Activated CD8-positive, alpha-beta memory T cell treated with anti-CD3 and anti-CD28 coated beads for 4 hours (primary cell): ENCODE results near the gene OSTN.
"Not testable (repeated sequence)": the region's sequence is repeated elsewhere in the genome, so short reads cannot be mapped to it uniquely, and the experiment has no call there.

Source experiments
- DNase-seq, 2 donors: peaks; one replicate each; pipeline ENCODE4 v3.0.0-alpha.2; 2020; ENCODE audit warnings: low read depth in 2 of 2

Gene OSTN

DNA sequence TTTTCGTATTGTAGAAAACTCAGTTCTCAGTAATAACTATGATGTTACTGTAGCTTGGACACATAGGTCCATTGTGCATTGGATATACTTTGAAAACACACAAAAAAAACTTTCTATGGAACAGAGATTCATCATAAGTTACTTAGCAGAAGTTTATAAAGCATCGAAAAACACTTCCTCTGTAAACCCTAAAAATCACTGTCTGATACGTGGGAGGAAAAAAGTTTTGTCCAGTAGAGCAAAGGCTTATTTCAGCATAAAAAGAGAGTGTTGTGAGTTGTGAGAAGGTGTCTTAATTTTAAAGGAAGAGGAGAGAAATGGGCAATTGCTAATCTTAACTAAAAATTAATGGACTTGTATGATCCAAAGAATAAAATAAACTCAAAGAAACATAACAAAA, 64.8 kb downstream of the OSTN start:
- no peak for DNase-seq

DNA sequence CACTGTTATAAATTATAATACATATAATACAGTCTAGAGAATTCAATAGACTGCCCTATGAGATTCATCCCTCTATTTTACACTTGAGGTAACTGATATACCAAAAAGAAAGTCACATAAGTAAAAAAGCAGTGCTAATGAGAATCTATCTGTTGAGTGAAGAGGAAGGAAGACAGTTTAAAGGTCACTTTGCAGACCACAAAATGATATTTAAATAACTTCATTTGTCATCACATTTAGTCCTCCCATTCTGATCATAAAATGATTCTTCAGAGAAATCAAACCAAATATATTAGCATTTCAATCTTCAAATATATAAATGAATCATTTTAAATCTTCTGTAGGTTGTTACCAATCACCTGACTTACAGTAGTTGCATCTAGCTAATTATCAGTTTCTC, 69.7 kb downstream of the OSTN start:
- no peak for DNase-seq

DNA sequence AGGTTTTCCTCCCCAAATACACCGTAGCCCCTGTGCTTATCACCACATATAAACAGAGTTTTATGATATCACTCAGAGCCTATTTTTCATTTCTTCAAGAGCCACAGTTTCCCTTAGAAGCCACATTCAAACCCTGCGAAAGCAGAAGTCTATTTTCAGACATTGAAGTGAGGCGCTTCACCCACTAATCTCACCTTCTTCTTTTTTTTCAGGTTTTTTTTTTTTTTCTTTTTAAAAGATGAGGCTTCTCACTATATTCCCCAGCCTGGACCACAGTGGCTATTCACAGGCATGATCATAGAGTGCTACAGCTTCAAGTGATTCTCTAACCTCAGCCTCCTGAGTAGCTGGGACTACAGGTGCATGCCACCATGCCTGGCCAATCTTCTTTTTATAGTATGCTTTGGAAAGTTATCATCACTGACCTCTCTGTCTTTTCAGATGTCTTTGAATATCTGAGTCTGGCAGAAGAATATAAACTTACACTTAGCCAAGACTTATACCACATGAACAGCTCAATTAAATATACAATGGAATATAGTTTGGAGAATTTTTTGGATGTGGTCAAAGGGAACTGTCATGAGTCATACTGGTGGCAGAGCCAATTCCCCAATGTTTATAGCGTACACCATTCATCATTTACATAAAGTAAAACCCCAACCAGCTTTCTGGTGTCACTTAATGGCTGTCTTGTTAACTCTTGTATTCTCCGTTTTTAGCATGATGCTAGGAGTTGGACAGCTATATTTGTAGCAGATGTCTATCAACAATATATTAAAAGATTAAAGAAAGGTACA, 70.4 kb downstream of the OSTN start:
- no peak for DNase-seq

DNA sequence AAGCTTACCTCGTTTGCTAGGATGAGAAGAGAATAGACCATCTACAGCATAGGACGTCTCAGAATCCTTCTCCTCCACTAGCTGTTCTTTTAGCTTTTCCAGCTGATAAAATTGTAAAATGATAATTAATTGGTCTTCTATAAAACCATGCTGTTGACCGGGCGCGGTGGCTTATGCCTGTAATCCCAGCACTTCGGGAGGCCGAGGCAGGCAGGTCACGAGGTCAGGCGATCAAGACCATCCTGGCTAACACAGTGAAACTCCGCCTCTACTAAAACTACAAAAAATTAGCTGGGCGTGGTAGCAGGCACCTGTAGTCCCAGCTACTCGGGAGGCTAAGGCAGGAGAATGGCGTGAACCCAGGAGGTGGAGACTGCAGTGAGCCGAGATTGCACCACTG, 76.2 kb downstream of the OSTN start:
- not testable (repeated sequence) for DNase-seq

DNA sequence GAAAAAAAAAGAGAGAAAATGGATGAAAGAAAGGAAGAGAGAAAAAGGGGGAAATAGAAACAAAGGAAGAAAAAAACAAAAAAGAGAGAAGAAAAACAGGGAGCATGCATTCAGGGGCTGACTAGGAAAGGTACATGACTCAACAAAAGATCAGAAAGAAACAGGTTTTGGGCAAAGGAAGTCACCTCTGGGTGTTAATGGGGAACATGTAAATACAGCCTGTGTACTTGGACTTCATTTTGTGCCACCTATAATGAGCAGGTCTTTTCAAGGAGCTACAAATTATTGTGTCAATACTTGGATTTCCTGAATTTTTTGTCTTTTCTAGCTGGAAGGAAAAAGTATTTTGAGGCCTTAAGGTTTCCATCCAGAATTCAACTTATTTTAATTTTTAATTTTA, 76.7 kb downstream of the OSTN start:
- DNase-seq: no peak

DNA sequence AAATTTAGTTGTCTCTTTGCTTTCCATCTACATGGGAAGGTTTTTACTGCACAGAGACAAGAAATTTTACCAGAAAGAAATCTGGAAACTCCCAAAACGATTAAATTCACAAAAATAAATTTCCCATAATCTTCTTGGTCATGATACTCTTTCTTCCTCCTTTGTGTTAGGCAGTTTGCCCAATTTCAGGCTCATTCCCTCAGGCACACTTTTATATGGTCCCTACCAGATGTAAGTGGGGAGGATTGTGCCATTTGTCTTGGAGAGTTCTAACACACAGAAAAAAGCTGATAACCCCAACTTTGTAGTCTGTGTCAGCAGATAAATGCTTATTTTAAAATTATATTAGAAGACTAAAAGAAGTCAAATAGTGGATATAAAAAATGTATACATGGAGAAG, 81.1 kb downstream of the OSTN start:
- no peak for DNase-seq

DNA sequence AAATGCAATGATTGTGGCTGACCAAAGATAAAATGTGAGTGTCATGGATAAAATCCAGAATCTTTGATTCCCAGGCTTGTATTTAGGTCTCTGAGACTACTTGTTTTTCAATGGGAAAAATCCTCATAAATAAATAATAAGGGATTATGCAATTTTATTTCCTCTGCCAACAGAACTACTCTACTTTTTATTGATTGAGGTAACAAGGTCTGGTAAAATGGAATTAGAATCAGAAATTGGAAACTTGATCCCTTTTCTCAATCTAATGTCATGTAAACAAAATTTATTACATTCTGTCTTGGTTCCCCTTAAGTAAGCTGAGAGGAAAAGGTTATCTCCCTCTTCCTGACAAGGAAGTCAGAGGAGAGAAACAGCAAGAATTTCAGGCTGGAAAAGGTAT, 81.8 kb downstream of the OSTN start:
- no peak for DNase-seq

DNA sequence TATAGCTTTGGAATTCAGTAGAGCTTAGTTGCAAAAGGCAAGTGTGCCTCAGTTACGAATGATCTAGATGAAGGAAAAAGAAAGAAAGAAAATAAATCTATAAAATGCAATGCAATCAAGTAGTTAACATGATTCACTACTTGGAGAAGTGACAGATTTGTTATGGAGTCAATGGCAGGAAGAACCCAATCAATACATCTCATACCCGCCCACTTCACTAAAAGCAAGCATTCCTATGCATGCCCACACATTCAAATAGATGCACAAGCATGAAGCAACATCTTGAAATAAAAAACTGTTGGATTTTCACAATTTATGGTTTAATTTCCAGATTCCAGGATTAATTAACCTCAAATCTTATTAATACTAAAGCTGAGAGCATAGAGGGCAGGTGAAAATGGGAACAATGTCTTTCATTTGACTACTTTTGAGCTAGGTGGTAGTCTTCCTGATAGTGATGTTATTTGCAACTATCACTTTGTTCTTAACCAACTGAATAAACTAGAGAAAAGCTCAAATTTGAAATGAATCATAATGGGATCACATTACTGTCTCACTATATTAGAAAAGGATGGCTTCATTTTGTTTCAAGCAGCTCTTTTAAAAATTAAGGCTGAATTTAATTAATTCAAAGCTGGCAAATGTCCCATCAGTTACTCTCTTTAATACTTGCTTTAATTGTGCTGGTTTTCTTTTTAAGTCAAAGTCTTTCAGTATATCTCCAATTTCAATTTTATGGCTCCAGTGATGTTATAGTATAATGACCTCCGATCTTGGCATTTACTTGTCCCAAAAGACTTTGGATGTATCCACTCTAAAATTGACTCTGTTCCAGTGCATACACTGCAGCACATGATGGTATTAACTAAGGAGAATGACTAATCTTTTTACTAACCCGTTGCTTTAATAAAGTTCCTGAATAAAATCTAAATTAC, 83.5 kb downstream of the OSTN start:
- no peak for DNase-seq

DNA sequence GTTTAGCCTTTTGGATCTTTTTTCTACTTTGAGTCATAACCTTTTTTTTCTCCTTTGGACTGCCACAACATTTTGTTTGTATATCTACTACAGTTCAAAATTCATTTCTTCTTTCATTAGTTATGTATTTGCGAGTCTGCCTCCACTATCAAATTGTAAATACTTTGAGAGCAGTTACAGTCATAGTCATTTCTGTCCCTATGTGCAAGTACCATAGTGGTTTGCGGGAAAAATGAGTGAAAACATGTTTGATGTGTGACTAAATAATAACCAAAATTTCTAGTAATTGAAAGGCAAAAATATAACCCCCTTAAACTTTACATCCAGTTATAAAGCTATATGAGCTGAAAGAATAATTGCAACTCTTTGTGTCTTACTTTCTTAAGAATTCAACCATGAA, 84.4 kb downstream of the OSTN start:
- no peak for DNase-seq

DNA sequence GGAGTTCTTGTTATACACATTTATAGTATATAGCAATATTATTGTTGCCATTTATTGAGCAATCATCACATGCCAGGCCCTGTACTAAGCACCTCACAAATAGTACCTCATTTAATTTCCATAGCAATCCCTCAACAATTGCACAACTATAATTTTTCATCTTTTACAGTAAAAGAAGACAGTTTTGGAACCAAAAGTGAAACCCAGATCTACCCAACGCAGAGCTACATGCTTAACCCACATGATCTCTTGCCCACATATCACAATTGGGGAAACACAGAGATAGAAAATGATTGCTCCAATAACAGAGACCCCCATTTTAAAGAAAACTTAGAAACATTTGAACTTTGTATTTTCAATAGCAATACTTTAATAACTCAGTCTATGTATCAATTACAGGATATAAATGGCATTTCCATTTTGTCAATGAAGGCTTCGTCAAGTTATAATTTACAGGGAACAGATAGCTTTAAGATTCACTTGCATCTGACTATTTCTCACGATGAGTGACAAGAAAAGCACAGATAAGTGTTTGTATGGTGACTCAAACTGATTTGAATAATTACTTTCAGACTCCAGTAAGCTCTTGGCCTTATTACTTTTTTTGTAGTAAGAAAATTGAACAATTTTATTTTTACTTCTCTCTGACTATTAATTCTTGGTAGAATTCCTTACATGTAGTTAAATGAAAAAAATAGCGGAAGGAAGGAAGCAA, 91.4 kb downstream of the OSTN start:
- no peak for DNase-seq

DNA sequence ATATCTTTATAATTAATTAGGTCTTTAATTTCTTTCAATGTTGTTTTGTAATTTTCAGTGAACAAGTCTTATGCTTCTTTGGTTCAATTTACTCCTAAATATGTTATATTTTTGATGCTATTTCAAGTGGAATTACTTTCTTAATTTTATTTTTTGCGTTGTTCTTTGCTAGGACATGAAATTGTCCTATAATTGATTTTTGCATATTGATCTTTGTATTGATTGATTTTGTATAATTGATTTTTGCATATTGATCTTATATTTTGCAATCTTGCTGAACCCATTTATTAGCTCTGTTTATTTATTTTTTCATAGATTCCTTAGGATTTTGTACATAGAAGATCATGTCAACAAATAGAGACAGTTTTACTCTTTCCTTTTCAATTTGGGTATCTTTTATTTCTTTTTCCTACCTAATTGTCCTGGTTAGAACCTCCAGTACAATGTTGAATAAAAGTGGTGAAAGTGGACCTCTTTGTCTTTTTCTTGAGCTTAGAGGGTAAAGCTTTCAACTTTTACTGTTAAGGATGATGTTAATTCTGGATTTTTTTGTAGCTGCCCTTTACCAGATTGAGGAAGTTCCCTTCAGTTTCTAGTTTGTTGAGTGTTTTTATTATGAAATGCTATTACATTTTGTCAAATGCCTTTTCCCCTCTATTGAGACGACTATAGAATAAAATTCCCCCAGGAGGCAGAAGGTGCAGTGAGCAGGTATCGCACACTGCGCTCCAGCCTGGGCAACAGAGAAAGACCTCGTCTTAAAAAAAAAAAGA, 93.4 kb downstream of the OSTN start:
- no peak for DNase-seq

DNA sequence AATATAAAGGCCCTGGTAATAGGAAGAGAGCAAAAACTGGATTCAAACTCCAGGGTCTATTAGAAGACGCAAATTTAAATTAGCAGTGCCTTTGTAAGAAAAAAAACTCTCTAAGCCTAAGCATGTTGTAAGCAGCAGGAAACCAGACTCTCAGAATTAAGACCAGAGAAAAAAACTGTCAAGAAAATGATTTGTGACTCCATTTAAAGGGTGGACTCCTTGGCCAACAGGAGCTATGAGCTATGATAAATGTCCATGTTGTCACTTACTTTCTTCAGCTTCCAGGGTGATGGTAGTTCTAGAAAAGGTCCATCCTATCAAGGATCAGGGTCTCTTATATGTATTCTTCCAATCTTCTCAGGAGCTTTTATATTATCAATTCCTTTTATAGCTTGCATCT, 95.2 kb downstream of the OSTN start:
- no peak for DNase-seq

DNA sequence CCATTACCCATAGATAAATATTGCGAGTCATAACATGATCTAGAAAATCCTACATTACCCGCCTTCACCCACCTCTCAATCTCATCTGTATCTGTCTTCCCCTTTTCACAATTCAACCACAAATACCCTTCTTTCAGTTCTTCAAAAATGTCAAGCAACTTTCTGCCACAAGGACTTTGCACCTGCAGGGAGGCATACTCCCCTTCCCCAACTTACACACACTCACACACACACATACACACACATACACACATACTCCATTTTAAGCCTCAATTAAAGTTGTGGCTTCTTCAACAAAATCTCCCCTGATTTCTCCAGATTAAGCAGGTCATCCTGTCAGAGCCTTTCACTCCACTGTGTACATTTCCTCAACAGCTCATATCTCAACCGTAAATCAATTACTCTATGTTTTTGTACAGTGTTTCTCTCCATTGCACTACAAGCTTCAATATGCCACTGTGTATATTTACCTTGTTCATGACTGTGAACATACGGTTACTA, 97.0 kb downstream of the OSTN start:
- DNase-seq: no peak

DNA sequence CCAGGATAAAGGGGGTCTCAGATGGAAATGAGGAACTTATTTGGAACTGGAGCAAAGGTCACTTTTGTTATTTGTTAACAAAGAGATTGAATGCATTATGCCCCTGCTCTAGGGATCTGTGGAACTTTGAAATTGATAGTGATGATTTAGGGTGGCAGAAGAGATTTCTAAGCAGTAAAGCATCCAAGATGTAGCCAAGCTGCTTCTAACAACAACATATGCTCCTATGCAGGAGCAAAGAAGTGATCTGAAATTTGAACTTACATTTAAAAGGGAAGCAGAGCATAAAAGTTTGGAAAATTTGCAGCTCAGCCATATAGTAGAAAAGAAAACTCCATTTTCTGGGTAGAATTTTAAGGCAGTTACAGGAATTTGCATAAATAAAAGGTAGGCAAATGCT, 99.8 kb downstream of the OSTN start:
- no peak for DNase-seq

DNA sequence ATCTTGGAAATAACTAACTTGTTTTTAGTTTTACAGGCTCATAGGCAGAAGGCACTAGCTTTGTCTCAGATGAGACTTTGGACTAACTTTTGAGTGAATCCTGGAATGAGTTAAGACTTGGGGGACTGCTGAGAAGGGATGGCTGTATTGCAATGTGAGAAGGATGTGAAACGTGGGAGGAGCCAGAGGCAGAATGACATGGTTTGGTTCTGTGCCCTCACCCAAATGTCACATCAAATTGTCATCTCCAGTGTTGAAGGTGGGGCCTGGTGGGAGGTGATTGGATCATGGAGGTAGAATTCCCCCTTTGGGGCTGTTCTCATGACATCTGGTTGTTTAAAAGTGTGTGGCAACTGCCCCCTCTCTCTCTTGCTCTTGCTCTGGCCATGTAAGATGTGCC, 101.4 kb downstream of the OSTN start:
- no peak for DNase-seq

DNA sequence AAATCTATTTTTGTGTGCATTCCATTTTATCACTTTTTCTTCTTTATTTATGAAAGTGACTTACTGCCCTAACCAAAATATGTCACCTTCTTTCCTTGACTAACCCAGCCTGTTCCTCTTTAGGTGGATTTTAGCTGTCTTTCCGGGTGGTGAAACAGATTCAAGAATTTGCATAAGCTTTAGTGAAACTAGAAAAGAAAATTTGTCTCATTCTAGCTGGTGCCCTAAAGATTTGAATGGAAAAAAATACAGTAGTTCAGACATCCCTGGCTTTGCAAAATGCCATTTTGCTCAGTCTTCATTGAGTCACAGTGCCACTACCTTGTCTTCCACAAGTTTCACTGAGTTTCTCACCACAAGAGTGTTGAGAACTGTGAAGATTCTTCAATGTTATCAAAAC, 102.0 kb downstream of the OSTN start:
- no peak for DNase-seq

DNA sequence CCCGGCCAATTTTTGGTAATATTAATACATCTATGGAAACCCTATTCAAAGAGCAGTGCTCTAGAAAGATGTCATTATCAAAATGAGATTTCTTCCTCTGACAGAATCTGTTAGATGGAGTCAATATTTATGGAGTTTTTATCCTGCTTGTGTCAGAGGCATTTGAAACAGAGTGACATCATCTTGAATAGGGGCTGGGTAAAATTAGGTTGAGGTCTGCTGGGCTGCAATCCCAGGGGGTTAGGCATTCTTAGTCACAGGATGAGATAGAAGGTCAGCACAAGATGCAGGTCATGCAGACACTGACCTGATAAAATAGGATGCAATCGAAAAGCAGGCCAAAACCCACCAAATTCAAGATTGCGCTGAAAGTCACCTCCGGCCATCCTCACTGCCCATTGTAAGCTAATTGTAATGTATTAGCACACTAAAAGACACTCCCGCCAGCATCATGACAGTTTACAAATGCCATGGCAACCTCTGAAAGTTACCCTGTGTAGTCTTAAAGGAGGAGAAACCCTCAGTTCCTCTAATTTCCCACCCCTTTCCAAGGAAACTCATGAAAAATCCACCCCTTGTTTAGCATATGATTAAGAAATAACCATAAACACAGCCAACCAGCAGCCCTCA, 102.9 kb downstream of the OSTN start:
- DNase-seq: no peak

DNA sequence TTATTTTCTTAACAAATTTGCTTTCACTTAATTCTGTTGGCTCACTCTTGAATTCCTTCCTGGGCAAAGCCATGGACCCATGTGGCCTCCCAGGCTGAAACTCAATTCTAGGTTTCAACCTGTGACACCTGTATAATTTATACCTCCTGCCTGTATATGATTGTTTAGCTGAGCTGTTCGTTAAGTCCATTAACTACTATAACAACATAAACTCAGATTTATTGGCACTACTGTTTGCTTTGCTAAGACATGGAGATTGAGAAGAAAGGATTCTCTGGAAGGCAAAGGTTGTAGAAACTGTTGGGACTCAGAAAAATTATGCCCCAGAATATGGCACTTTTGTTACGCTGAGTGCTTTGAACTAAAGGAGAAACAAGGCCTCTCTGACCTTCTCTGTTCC, 103.4 kb downstream of the OSTN start:
- no peak for DNase-seq

DNA sequence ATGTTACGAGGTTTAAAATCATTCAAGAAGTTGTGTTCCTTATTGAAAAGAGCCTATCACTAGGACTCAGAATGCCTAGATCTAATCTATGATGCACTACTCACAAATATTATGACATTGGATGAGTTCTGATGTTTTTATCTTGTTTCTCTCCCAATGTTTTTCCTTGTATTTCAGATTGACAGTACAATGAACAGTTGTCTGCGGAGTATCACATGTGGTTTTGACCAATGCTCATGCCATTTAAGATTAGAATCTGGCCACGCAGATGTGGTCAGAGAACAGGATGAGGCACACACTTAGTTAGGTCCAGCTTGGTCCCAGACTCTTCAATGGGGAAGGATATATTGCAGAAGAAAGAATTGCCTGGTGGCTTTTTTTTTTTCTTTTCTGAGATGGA, 104.6 kb downstream of the OSTN start:
- DNase-seq: no peak

DNA sequence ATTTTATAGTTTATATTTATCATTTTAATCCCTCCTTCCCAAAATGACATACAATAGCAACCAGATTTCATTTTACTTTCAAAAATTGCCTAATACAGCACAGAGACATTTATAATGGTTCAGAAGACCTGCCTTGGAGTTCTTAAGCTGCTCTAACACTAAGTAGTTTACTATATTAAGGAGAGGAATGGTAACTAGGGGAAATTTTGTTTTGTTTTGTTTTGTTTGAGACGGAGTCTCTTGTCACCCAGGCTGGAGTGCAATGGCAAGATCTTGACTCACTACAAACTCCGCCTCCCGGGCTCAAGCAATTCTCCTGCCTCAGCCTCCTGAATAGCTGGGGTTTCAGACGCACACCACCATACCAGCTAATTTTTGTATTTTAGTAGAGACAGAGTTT, 107.4 kb downstream of the OSTN start:
- DNase-seq: no peak

DNA sequence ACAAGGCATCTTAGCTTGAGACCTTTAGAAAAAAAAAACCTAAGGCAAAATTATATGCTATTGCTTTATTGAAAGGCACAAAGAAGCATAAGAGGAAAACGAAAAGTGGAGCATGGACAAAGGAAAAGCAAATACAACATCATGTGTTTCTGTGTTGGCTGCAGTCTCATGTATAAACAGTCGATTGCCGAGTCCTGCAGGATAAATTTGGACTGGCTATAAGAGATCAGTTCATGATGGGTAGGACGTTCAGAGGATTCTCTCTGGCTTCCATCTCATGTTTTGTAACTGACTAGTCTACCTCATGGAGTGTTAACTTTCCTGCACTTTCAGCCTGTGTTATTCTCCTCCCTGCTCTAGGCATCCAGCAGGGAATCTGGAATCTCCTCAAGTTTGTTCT, 108.3 kb downstream of the OSTN start:
- no peak for DNase-seq
